B cell (primary cell): ENCODE measurements around the gene NRL. TPM values are rescaled to one million over a fixed set of nuclear protein-coding genes. Genes with fewer than 3 reads are reported as not detected.

Experiments
- ATAC-seq: fragments of 200-7000 bp; cut with Tn5 transposase; one replicate; pipeline ENCODE4 v1.10.0; 2021; ENCODE audit warnings: low read depth, mild to moderate bottlenecking, moderate number of reproducible peaks, moderate library complexity
- CTCF ChIA-PET: fragments of 350-600 bp; sonication (Branson Sonifier 250); formaldehyde crosslinking; loops from one replicate; lab custom pipeline; 2021; ENCODE audit warnings: antibody characterized with exemption, inconsistent platforms; lab: Charles Lee
- POLR2A ChIA-PET: fragments of 350-600 bp; sonication (Branson Sonifier 250); formaldehyde crosslinking; loops from one replicate; lab custom pipeline; 2021; ENCODE audit warnings: antibody characterized with exemption; lab: Charles Lee
- DNase-seq: peaks from one replicate; pipeline ENCODE4 v3.0.0; 2013
- H2AFZ ChIP-seq: 2 replicates; pipeline ENCODE4 v1.6.1; 2012; ENCODE audit warnings: mild to moderate bottlenecking, low read depth, low read length; ENCODE audit not compliant: insufficient read depth, poor library complexity, severe bottlenecking
- H3K27ac ChIP-seq, 2 donors: 1 replicate in 1 of 2; 2 replicates in 1 of 2; pipeline ENCODE4 v1.5.1; 2012 to 2013; ENCODE audit warnings: low read length in 2 of 2, mild to moderate bottlenecking in 2 of 2, moderate library complexity in 1 of 2
- H3K27me3 ChIP-seq, 4 experiments: fragments of 200-600 bp in 1 of 4; sonication (generic) in 1 of 4; replicated peaks in 1 of 4; 1 replicate in 2 of 4; 2 replicates in 2 of 4; pipeline versions ENCODE4 v1.6.1 to v1.7.0; 2013 to 2016; ENCODE audit warnings: low read length in 3 of 4, mild to moderate bottlenecking in 2 of 4, mixed read lengths in 1 of 4, moderate library complexity in 1 of 4; ENCODE audit not compliant: insufficient read depth in 4 of 4, control insufficient read depth in 3 of 4; ENCODE audit errors: control extremely low read depth in 1 of 4
- H3K36me3 ChIP-seq, 2 experiments: replicated peaks in 1 of 2; 1 replicate in 1 of 2; 2 replicates in 1 of 2; pipeline versions ENCODE4 v1.6.1 to v1.7.1; 2013; ENCODE audit warnings: low read length in 1 of 2; ENCODE audit not compliant: insufficient read depth in 2 of 2, control insufficient read depth in 1 of 2; ENCODE audit errors: control extremely low read depth in 1 of 2, extremely low read depth in 1 of 2
- H3K4me1 ChIP-seq, 2 donors: fragments of 200-600 bp in 1 of 2; sonication (generic) in 1 of 2; 1 replicate in 1 of 2; 2 replicates in 1 of 2; pipeline versions ENCODE4 v1.5.1 to v1.6.1; 2013 to 2017; ENCODE audit warnings: low read length in 2 of 2; ENCODE audit not compliant: control insufficient read depth in 2 of 2, insufficient read depth in 2 of 2
- H3K4me2 ChIP-seq: replicated peaks from 2 replicates; pipeline ENCODE3; 2012; ENCODE audit warnings: mild to moderate bottlenecking, low read depth, low read length; ENCODE audit not compliant: poor library complexity, severe bottlenecking
- H3K4me3 ChIP-seq, 5 experiments: fragments of 200-600 bp in 1 of 5; sonication (generic) in 1 of 5; 1 replicate in 3 of 5; 2 replicates in 2 of 5; pipeline versions ENCODE4 v1.5.1 to v1.7.0; 2011 to 2016; ENCODE audit warnings: low read length in 4 of 5, mild to moderate bottlenecking in 4 of 5, low read depth in 2 of 5, control low read depth in 1 of 5, moderate library complexity in 1 of 5; ENCODE audit not compliant: insufficient read depth in 1 of 5; ENCODE audit errors: control extremely low read depth in 1 of 5, extremely low read depth in 1 of 5
- H3K79me2 ChIP-seq: fragments of 200-600 bp; sonication (generic); one replicate; pipeline ENCODE4 v1.6.0; 2016; ENCODE audit warnings: low read length; ENCODE audit not compliant: control insufficient read depth, insufficient read depth
- H3K9ac ChIP-seq: fragments of 200-600 bp; sonication (generic); 2 replicates; pipeline ENCODE4 v1.6.1; 2017; ENCODE audit warnings: mild to moderate bottlenecking, low read length, moderate library complexity
- H3K9me3 ChIP-seq, 3 donors: one replicate each; pipeline versions ENCODE4 v1.6.1 to v1.7.1; 2013; ENCODE audit warnings: low read length in 2 of 3; ENCODE audit not compliant: control insufficient read depth in 2 of 3, insufficient read depth in 1 of 3; ENCODE audit errors: control extremely low read depth in 1 of 3
- H4K20me1 ChIP-seq: 2 replicates; pipeline ENCODE4 v1.6.0; 2012; ENCODE audit warnings: mild to moderate bottlenecking, low read length; ENCODE audit not compliant: insufficient read depth, control insufficient read depth, poor library complexity, severe bottlenecking
- H3K27ac Mint-ChIP-seq: one replicate; pipeline ENCODE4 v1.8.0; 2021; ENCODE audit warnings: mixed read lengths
- H3K27me3 Mint-ChIP-seq: one replicate; pipeline ENCODE4 v1.8.0; 2021; ENCODE audit warnings: mixed read lengths
- H3K4me1 Mint-ChIP-seq: one replicate; pipeline ENCODE4 v1.8.0; 2021; ENCODE audit warnings: mixed read lengths
- H3K4me3 Mint-ChIP-seq: one replicate; pipeline ENCODE4 v1.8.0; 2021; ENCODE audit warnings: mixed read lengths
- H3K9me3 Mint-ChIP-seq: one replicate; pipeline ENCODE4 v1.8.0; 2022; ENCODE audit warnings: mixed read lengths; ENCODE audit not compliant: insufficient read depth
- EZH2 ChIP-seq: IDR thresholded peaks from 2 replicates; pipeline ENCODE4 v1.6.1; 2012; ENCODE audit warnings: borderline replicate concordance, low read depth, mild to moderate bottlenecking, moderate library complexity, low read length; ENCODE audit not compliant: insufficient read depth, poor library complexity, severe bottlenecking
- WGBS: methylation state at CpG from one replicate; pipeline ENCODE4 v1.1.5; 2013; ENCODE audit warnings: missing lambda C conversion rate; ENCODE audit not compliant: insufficient coverage; 5-methylcytosine and 5-hydroxymethylcytosine counted together
- intact Hi-C: fragments of 100-400 bp; cut with micrococcal nuclease; formaldehyde crosslinking; loops from one replicate; pipeline ENCODE4 v1.10.0; 2022
- polyA plus RNA-seq: library from polyadenylated mRNA; depleted of rRNA; stranded (reverse); fragments of >200 nt; gene quantifications from 2 replicates; pipeline ENCODE4 v1.2.3, GENCODE V29; 2012
- total RNA-seq, 2 donors: library from RNA; stranded (reverse); fragments of 120-200 nt in 1 of 2; gene quantifications; 1 replicate in 1 of 2; 2 replicates in 1 of 2; pipeline versions ENCODE4 v1.2.3 to v1.2.4, GENCODE V29; 2013 to 2022
- TF ChIP-seq, protein P1 (sequence below): fragments of 200-600 bp; IDR thresholded peaks from one replicate; pipeline ENCODE4 v1.8.0; 2022; ENCODE audit warnings: antibody characterized with exemption, mild to moderate bottlenecking

Gene NRL
- total and polyA plus RNA-seq, 2 donors (not counting 1 experiment from before 2014, with no cell fraction given), result 7.0 to 8.8 TPM

DNA sequence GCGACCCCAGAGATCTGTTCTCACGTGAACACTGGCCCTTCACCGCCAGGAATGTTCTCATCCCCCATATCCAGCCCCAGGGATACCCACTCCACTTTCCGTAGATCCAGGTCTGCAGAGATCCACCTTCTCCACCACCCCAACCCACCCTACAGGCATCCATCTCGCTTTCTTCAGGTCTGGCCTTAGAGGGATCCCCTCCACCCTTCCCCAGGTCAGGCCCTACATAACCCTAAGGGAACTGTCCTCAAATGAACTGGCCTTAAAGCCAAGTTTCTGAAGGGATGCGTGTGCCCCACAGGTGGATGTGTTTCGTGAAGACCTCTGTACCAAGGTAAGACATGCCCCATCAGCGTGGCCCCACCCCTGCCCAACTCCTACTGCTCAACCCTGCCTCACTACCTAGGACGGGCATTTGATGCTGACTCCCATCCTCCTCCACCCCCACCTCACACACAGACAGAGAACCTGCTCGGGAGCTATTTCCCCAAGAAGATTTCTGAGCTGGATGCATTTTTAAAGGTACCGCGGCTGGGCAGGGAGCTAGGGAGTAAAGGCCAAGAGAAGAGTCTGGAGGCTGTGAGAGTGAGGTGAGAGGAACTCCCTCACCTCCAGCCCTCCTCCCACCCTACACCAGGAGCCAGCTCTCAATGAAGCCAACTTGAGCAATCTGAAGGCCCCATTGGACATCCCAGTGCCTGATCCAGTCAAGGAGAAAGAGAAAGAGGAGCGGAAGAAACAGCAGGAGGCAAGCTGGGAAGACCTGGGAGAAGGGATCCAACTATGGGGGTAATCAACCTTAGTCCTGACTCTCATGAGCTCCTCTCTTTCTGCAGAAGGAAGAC, 22.2 kb upstream of the NRL start:
- CTCF ChIA-PET, result interaction anchor here (0.8 to 4.6 kb wide), 10 partner anchors 10 to 197 kb away, joined by 3 to 43 read pairs (median 6); partner anchors contain the start of genes DCAF11, IRF9, NRL and PSME2
- peaks cover 60% of the 10 kb centered on the region for H3K4me1 Mint-ChIP-seq
- intact Hi-C loops, result loop anchor here (1.0 to 2.0 kb wide), 6 partner anchors 9 to 105 kb away; partner anchors contain the start of genes DCAF11, IRF9, NRL and PCK2

More for the DNA sequence above, 22.2 kb upstream of the NRL start:
- peak overlapping the region; percentile 54 to 96 (median 78) for H3K4me3 ChIP-seq
- 21% methylated on average over 8 of the region's 13 CpGs for WGBS
- ATAC-seq (no peak), DNase-seq (no peak)
- peaks cover 16% of the 10 kb centered on the region for H4K20me1 ChIP-seq
- peaks cover 52% of the 10 kb centered on the region for H3K79me2 ChIP-seq
- peak overlapping the region; percentile 97 for H3K9ac ChIP-seq
- no peaks in the 10 kb centered on the region for H3K27me3 ChIP-seq
- H3K4me1 ChIP-seq, result peaks cover 33 to 45% of the 10 kb centered on the region in 2 donors
- no peaks in the 10 kb centered on the region for H3K9me3 ChIP-seq
- Mint-ChIP-seq H3K9me3 (no peaks in the 10 kb centered on the region), H3K27me3 (no peaks in the 10 kb centered on the region), H3K4me3 (peak overlapping the region; percentile 92), H3K27ac (peak overlapping the region; percentile 91)
- TF ChIP-seq, protein P1, sequence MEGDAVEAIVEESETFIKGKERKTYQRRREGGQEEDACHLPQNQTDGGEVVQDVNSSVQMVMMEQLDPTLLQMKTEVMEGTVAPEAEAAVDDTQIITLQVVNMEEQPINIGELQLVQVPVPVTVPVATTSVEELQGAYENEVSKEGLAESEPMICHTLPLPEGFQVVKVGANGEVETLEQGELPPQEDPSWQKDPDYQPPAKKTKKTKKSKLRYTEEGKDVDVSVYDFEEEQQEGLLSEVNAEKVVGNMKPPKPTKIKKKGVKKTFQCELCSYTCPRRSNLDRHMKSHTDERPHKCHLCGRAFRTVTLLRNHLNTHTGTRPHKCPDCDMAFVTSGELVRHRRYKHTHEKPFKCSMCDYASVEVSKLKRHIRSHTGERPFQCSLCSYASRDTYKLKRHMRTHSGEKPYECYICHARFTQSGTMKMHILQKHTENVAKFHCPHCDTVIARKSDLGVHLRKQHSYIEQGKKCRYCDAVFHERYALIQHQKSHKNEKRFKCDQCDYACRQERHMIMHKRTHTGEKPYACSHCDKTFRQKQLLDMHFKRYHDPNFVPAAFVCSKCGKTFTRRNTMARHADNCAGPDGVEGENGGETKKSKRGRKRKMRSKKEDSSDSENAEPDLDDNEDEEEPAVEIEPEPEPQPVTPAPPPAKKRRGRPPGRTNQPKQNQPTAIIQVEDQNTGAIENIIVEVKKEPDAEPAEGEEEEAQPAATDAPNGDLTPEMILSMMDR, result no peak
- no peak for TF ChIP-seq EZH2
- H2AFZ ChIP-seq, result peak overlapping the region; percentile 96
- POLR2A ChIA-PET, result interaction anchor here (0.5 to 3.3 kb wide), 10 partner anchors 10 to 137 kb away, joined by 3 to 49 read pairs (median 5); partner anchors contain the start of genes DCAF11, IPO4, IRF9 and MDP1
- H3K27ac ChIP-seq, result peak overlapping the region; percentile 87 to 97
- H3K36me3 ChIP-seq, result peaks cover 0 to 27% of the 10 kb centered on the region in 2 experiments
- H3K4me2 ChIP-seq, result peak overlapping the region; percentile 90
